Ascending aorta (tissue), 2 donors: ENCODE data around the gene MAP3K7CL. TPM values are rescaled to one million over a fixed set of nuclear protein-coding genes. Genes with fewer than 3 reads are reported as not detected.

Experiments used
- DNase-seq, 2 donors: peaks; one replicate each; pipeline ENCODE4 v3.0.0-alpha.2; 2019; ENCODE audit warnings: low spot score in 2 of 2
- H3K27ac ChIP-seq, 2 donors: fragments of 200-600 bp; sonication (generic); one replicate each; pipeline ENCODE4 v1.5.1; 2016 to 2017; ENCODE audit warnings: mild to moderate bottlenecking in 1 of 2
- H3K27me3 ChIP-seq: fragments of 200-600 bp; sonication (generic); one replicate; pipeline ENCODE4 v1.5.1; 2017
- H3K36me3 ChIP-seq, 2 donors: fragments of 200-600 bp; sonication (generic); one replicate each; pipeline ENCODE4 v1.5.1; 2016
- H3K4me1 ChIP-seq, 2 donors: fragments of 200-600 bp; sonication (generic); one replicate each; pipeline ENCODE4 v1.5.1; 2016 to 2017; ENCODE audit warnings: mild to moderate bottlenecking in 1 of 2
- H3K4me3 ChIP-seq, 2 donors: fragments of 200-600 bp; sonication (generic); one replicate each; pipeline ENCODE4 v1.5.1; 2016 to 2017; ENCODE audit warnings: mild to moderate bottlenecking in 1 of 2
- H3K9me3 ChIP-seq, 2 donors: fragments of 200-600 bp; sonication (generic); one replicate each; pipeline ENCODE4 v1.5.1; 2016
- CTCF ChIP-seq, 3 experiments: fragments of 200-600 bp in 2 of 3; fragments of 450-650 bp in 1 of 3; sonication (generic) in 2 of 3; IDR thresholded peaks; one replicate each; pipeline ENCODE4 v1.5.1; 2016 to 2019; ENCODE audit warnings: antibody characterized with exemption in 3 of 3, mild to moderate bottlenecking in 1 of 3, moderate library complexity in 1 of 3
- intact Hi-C: fragments of 100-400 bp; cut with DNase I; formaldehyde crosslinking; loops from one replicate; pipeline ENCODE4 v1.15.1; 2023
- total RNA-seq: library from RNA; depleted of rRNA; stranded (reverse); fragments of >200 nt; gene quantifications from one replicate; pipeline ENCODE4 v1.1.0, GENCODE V29; 2016

MAP3K7CL gene
- total RNA-seq, 1 donor from 2014 or later: 6.9 TPM

- TF ChIP-seq CTCF (IDR thresholded peaks at IDR 0.05): no peak
- H3K4me1 ChIP-seq: peaks cover 0 to 23% of the 10 kb centered on the region in 2 donors
- peak overlapping the region; percentile 47 to 58 for H3K4me3 ChIP-seq
- peak overlapping the region; percentile 91 to 95 for H3K27ac ChIP-seq
- H3K27me3 ChIP-seq: no peaks in the 10 kb centered on the region
- DNase-seq: no peak
- intact Hi-C loops: loop anchor here (2.0 to 5.0 kb wide), 2 partner anchors 20 to 160 kb away; no protein-coding TSS in a partner anchor
- H3K9me3 ChIP-seq: no peaks in the 10 kb centered on the region
- H3K36me3 ChIP-seq: no peaks in the 10 kb centered on the region
Observed at GRCh38 chr21:29182691-29183092, 52.2 kb downstream of the MAP3K7CL start.

GRCh38 chr21:29184037-29184436, 53.6 kb downstream of the MAP3K7CL start:
- peaks cover 0 to 23% of the 10 kb centered on the region in 2 donors for H3K4me1 ChIP-seq

GRCh38 chr21:29185172-29185571, 54.7 kb downstream of the MAP3K7CL start:
- no peak overlapping the region for H3K27ac ChIP-seq
- no peaks in the 10 kb centered on the region for H3K9me3 ChIP-seq
- TF ChIP-seq CTCF (IDR thresholded peaks at IDR 0.05): no peak
- H3K4me1 ChIP-seq: peaks cover 0 to 23% of the 10 kb centered on the region in 2 donors
- intact Hi-C loops: no loop called here
- H3K27me3 ChIP-seq: no peaks in the 10 kb centered on the region
- no peak for DNase-seq
- H3K36me3 ChIP-seq: no peaks in the 10 kb centered on the region
- no peak overlapping the region for H3K4me3 ChIP-seq

More at GRCh38 chr21:29184037-29184436, 53.6 kb downstream of the MAP3K7CL start:
- no peak for TF ChIP-seq CTCF (IDR thresholded peaks at IDR 0.05)
- no peak for DNase-seq
- peak overlapping the region in 1 of 2 donors; percentile 91 for H3K27ac ChIP-seq
- no peaks in the 10 kb centered on the region for H3K9me3 ChIP-seq
- no peak overlapping the region for H3K4me3 ChIP-seq
- intact Hi-C loops: loop anchor here (5.0 kb wide), 1 partner anchor 158 kb away; no protein-coding TSS in a partner anchor
- no peaks in the 10 kb centered on the region for H3K36me3 ChIP-seq
- H3K27me3 ChIP-seq: no peaks in the 10 kb centered on the region

- Histone ChIP-seq H3K36me3 (no peaks in the 10 kb centered on the region), H3K27ac (no peak overlapping the region), H3K4me3 (no peak overlapping the region), H3K4me1 (peaks cover 0 to 23% of the 10 kb centered on the region in 2 donors), H3K27me3 (no peaks in the 10 kb centered on the region), H3K9me3 (no peaks in the 10 kb centered on the region)
- no peak for TF ChIP-seq CTCF (IDR thresholded peaks at IDR 0.05)
- intact Hi-C loops: no loop called here
- no peak for DNase-seq
Observed at GRCh38 chr21:29185633-29186032, 55.2 kb downstream of the MAP3K7CL start.

- no peaks in the 10 kb centered on the region for H3K9me3 ChIP-seq
- no peaks in the 10 kb centered on the region for H3K36me3 ChIP-seq
- TF ChIP-seq CTCF (IDR thresholded peaks at IDR 0.05): no peak
- H3K27me3 ChIP-seq: no peaks in the 10 kb centered on the region
- H3K4me3 ChIP-seq: no peak overlapping the region
- no peak for DNase-seq
- H3K4me1 ChIP-seq: peaks cover 0 to 21% of the 10 kb centered on the region in 2 donors
- H3K27ac ChIP-seq: no peak overlapping the region
- intact Hi-C loops: no loop called here
Observed at GRCh38 chr21:29186246-29186645, 55.8 kb downstream of the MAP3K7CL start.

GRCh38 chr21:29187944-29188343, 57.5 kb downstream of the MAP3K7CL start:
- TF ChIP-seq CTCF (IDR thresholded peaks at IDR 0.05): no peak
- intact Hi-C loops: no loop called here
- no peaks in the 10 kb centered on the region for H3K9me3 ChIP-seq
- H3K36me3 ChIP-seq: no peaks in the 10 kb centered on the region
- no peak overlapping the region for H3K4me3 ChIP-seq
- H3K27me3 ChIP-seq: no peaks in the 10 kb centered on the region
- no peak overlapping the region for H3K27ac ChIP-seq
- DNase-seq: no peak
- H3K4me1 ChIP-seq: peaks cover 0 to 9% of the 10 kb centered on the region in 2 donors
